ENCODE measurements around the gene BZW2.

BZW2 gene

DNA sequence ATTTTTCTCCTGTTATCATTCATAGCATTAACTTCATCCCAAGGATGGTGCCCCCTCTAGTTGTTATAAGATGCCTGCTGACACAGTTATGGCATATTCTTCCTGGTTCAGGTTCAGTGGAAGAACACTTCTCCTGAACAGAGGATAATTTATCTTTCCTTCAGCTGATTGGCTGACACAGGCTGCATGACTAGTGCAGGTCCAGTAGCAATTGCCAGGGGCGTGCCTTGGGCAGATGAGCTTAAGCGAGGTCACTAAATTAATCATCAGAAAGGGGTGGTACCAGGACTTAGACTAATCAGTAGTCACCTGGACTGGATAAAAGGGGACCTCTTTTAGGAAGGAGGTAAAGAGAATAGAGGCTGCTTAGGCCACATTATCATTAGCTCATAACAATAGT, 42.3 kb downstream of the BZW2 start:
- no peak overlapping the region for H3K27ac ChIP-seq
- peak; percentile 63 for DNase-seq (ENCODE audit: low spot score)
- CTCF ChIA-PET, result interaction anchor here (0.5 kb wide), 1 partner anchor 31 kb away, joined by 3 read pairs; no protein-coding TSS in a partner anchor
- TF ChIP-seq, protein P1, sequence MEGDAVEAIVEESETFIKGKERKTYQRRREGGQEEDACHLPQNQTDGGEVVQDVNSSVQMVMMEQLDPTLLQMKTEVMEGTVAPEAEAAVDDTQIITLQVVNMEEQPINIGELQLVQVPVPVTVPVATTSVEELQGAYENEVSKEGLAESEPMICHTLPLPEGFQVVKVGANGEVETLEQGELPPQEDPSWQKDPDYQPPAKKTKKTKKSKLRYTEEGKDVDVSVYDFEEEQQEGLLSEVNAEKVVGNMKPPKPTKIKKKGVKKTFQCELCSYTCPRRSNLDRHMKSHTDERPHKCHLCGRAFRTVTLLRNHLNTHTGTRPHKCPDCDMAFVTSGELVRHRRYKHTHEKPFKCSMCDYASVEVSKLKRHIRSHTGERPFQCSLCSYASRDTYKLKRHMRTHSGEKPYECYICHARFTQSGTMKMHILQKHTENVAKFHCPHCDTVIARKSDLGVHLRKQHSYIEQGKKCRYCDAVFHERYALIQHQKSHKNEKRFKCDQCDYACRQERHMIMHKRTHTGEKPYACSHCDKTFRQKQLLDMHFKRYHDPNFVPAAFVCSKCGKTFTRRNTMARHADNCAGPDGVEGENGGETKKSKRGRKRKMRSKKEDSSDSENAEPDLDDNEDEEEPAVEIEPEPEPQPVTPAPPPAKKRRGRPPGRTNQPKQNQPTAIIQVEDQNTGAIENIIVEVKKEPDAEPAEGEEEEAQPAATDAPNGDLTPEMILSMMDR (conservative IDR thresholded peaks at IDR 0.05; ENCODE audit: low read depth), result no peak
- POLR2A ChIA-PET (ENCODE audit: low non-redundant PET), result no interaction called here

DNA sequence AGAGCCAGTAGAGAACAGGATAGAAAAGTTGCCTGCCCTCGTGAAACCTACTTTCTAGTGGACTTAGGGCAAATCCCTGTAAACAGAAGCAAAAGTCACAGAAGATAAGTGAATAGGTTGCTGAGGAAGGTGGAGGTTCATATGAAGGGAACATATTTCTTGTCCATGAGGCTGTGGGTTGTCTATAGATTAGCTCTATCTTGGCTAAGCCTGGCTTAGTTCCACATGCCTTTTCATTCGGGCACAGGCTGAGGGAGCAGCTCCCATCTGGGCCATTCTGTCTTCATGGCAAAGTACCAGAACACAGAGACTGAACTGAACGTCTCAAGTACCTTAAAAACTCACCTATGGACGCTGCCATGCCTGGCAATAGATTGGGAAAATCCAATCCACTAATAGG, 45.3 kb downstream of the BZW2 start:
- H3K27ac ChIP-seq, result no peak overlapping the region
- CTCF ChIA-PET, result no interaction called here
- no peak for DNase-seq (ENCODE audit: low spot score)
- TF ChIP-seq, protein P1 (conservative IDR thresholded peaks at IDR 0.05; ENCODE audit: low read depth), result no peak
- POLR2A ChIA-PET (ENCODE audit: low non-redundant PET), result no interaction called here

DNA sequence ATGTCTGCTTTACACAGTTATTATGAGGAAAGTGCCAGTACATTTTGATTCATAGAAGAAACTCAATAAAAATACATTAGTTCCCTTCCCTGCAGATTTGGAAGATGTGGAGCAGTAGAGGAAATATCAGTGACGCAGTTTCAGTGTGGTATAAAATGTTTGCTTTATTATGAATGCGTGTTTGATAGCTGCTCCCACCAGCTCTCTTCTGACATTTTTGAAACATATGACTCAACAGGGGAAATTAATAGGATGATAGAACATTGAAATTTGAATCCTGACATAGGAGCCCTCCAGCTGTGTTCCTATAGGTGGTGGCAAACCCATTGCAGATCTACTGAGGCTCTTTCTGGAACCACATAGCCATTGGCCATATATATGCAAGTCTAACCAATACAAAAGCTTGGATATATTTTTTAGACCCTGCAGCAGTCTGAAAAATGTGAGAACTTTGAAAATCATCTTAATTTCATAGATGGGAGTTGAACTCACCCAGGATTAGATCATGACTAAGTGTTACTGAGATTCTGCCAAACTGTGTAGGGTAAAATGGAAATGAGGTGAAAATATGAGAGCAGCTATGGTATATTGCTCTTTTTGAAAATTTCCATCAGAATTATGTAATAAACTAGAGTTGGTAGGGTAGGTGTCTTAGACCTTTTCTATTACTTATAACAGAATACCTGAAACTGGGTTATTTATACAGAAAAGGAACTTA, 47.8 kb downstream of the BZW2 start:
- TF ChIP-seq, protein P1 (conservative IDR thresholded peaks at IDR 0.05; ENCODE audit: low read depth), result no peak
- ChIA-PET CTCF (interaction anchor here (0.7 kb wide), 1 partner anchor 61 kb away, joined by 4 read pairs; no protein-coding TSS in a partner anchor), POLR2A (ENCODE audit: low non-redundant PET) (no interaction called here)
- H3K27ac ChIP-seq, result no peak overlapping the region
- DNase-seq (ENCODE audit: low spot score), result no peak

DNA sequence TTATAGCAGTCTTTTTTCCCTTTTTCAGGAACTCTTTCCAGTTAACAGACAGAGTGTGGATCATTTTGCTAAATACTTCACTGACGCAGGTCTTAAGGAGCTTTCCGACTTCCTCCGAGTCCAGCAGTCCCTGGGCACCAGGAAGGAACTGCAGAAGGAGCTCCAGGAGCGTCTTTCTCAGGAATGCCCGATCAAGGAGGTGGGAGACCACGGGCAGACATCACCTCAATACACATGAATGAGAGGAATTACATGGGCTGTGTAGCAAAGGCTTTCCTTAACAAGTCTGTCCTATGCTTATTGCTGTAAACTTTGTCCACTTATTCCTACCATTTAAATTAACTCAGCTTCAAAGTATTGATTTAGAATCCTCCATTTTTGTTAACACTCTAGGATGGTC, 48.8 kb downstream of the BZW2 start:
- POLR2A ChIA-PET (ENCODE audit: low non-redundant PET), result no interaction called here
- DNase-seq (ENCODE audit: low spot score), result no peak
- TF ChIP-seq, protein P1 (conservative IDR thresholded peaks at IDR 0.05; ENCODE audit: low read depth), result no peak
- CTCF ChIA-PET, result interaction anchor here (0.6 to 0.7 kb wide), 2 partner anchors 14 to 816 kb away, joined by 4 to 5 read pairs; no protein-coding TSS in a partner anchor
- H3K27ac ChIP-seq, result no peak overlapping the region

DNA sequence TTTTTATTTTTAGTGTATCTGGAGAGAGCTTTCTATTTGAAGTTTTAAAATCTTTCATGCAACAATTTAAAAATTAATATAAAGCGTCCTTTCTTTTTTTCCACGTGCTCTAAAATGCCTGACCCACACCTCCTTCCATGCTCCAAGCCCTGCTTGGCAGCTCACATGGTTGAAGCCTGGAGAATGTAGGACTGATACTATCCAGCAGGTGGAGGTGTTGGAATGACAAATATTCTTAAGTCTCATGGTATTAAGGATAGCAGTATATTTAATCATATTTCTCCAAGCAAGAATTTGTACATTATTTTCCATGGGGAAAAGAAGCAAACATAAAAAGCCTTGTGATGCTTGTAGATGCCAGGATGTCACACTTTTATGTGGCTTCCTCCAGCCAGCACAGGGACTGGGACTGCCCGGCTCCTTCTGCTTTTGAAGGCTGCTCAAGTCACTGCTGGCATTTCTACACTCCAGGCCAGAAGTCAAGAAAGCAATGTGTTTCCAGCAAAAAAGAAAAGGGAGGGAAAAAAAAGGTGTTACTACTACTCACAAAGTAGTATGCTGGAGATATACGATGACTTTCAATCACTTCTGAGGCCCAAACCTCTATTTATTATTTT, 49.7 kb downstream of the BZW2 start:
- peak; percentile 78 for DNase-seq (ENCODE audit: low spot score)
- CTCF ChIA-PET, result interaction anchor here (0.5 to 0.7 kb wide), 3 partner anchors 10 to 55 kb away, joined by 3 to 4 read pairs (median 3); no protein-coding TSS in a partner anchor
- TF ChIP-seq, protein P1 (conservative IDR thresholded peaks at IDR 0.05; ENCODE audit: low read depth), result peak; percentile 56
- no peak overlapping the region for H3K27ac ChIP-seq
- POLR2A ChIA-PET (ENCODE audit: low non-redundant PET), result no interaction called here

DNA sequence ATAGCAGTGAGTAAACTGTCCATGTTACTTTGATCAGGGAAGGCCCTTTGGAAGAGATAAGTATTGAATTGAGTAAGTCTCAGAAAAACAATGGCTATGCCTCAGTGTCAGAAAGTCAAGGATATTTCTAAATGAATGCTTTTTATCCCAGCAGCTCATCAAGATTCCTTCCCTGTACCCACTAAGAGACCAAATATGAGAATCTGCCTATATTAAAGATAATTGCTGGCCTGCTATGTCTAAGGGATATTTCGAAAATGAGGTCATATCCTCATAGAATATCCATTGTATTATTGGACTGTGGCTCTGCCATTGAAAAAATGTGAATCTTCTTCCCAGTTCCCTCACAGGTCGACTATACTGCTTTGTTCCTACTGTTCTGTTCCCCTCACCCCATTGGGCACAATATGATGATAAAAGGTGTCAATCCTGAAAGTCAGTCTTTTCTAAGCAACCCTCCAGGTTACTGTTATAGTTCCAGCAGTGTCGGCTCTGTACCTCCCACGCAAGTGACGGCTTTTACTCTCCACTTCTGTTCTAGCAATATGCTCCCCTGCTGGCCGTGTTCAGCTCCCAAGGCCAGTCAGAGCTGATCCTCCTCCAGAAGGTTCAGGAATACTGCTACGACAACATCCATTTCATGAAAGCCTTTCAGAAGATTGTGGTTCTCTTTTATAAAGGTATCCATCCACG, 51.7 kb downstream of the BZW2 start:
- DNase-seq (ENCODE audit: low spot score), result no peak
- TF ChIP-seq, protein P1 (conservative IDR thresholded peaks at IDR 0.05; ENCODE audit: low read depth), result no peak
- CTCF ChIA-PET, result interaction anchor here (0.5 to 0.7 kb wide), 3 partner anchors 9 to 1962 kb away, joined by 3 to 9 read pairs (median 3); no protein-coding TSS in a partner anchor
- no peak overlapping the region for H3K27ac ChIP-seq
- POLR2A ChIA-PET (ENCODE audit: low non-redundant PET), result no interaction called here

Data from RWPE1 (cell line).